H1 (cell line): Measurements from ENCODE around the gene ABHD6. TPM values are rescaled to one million over a fixed set of nuclear protein-coding genes. Genes with fewer than 3 reads are reported as not detected.

Source experiments
- CTCF ChIA-PET: fragments of 300-600 bp; sonication (Branson Sonifier 250); formaldehyde crosslinking; loops from one replicate; lab custom pipeline; 2021; ENCODE audit not compliant: partially characterized antibody; lab: Charles Lee
- POLR2A ChIA-PET: fragments of 300-600 bp; sonication (Branson Sonifier 250); formaldehyde crosslinking; loops from one replicate; lab custom pipeline; 2021; ENCODE audit warnings: inconsistent platforms; ENCODE audit not compliant: partially characterized antibody; lab: Charles Lee
- DNase-seq, 2 experiments: peaks; one replicate each; pipeline versions ENCODE4 v3.0.0 to v3.0.0-alpha.2; 2010 to 2022; ENCODE audit warnings: low spot score in 2 of 2, low read depth in 1 of 2, mixed read lengths in 1 of 2
- FAIRE-seq: peaks from 2 replicates; lab custom pipeline; 2011; peaks lifted over from hg19 to GRCh38; lab: Jason Lieb, UNC
- H2AFZ ChIP-seq: 2 replicates; pipeline ENCODE4 v1.8.1; 2012; ENCODE audit warnings: low read length, inconsistent platforms
- H2AK5ac ChIP-seq: 2 replicates; pipeline ENCODE4 v1.6.1; 2013; ENCODE audit warnings: low read depth, low read length
- H2BK120ac ChIP-seq: replicated peaks from 2 replicates; pipeline ENCODE3; 2013; ENCODE audit warnings: low read depth, low read length, inconsistent platforms
- H2BK12ac ChIP-seq: 2 replicates; pipeline ENCODE4 v1.6.1; 2013; ENCODE audit warnings: low read depth, low read length
- H2BK15ac ChIP-seq: 2 replicates; pipeline ENCODE4 v1.6.1; 2013; ENCODE audit warnings: low read length
- H2BK20ac ChIP-seq: 2 replicates; pipeline ENCODE4 v1.6.1; 2013; ENCODE audit warnings: low read length
- H2BK5ac ChIP-seq: 2 replicates; pipeline ENCODE4 v1.6.1; 2013; ENCODE audit warnings: low read depth, low read length
- H3K14ac ChIP-seq: 2 replicates; pipeline ENCODE4 v1.6.1; 2013; ENCODE audit warnings: inconsistent platforms; ENCODE audit not compliant: insufficient read length
- H3K18ac ChIP-seq: 2 replicates; pipeline ENCODE4 v1.6.1; 2013; ENCODE audit warnings: low read length; ENCODE audit errors: extremely low read depth
- H3K23ac ChIP-seq: 2 replicates; pipeline ENCODE4 v1.6.1; 2013; ENCODE audit warnings: inconsistent platforms; ENCODE audit not compliant: insufficient read length
- H3K23me2 ChIP-seq: 2 replicates; pipeline ENCODE4 v1.6.1; 2013; ENCODE audit warnings: low read depth, low read length
- H3K27ac ChIP-seq: 2 replicates; pipeline ENCODE4 v1.6.1; 2011; ENCODE audit warnings: low read depth, low read length, inconsistent platforms
- H3K27me3 ChIP-seq, 4 experiments: replicated peaks in 1 of 4; 1 replicate in 1 of 4; 2 replicates in 3 of 4; pipeline versions ENCODE4 v1.6.1 to v1.8.1; 2011 to 2013; ENCODE audit warnings: low read length in 3 of 4, mild to moderate bottlenecking in 3 of 4, inconsistent platforms in 2 of 4, mixed read lengths in 2 of 4, moderate library complexity in 1 of 4; ENCODE audit not compliant: control insufficient read depth in 3 of 4, insufficient read depth in 3 of 4; ENCODE audit errors: extremely low read depth in 1 of 4
- H3K36me3 ChIP-seq, 4 experiments: 2 replicates each; pipeline versions ENCODE4 v1.6.1 to v1.8.1; 2011 to 2013; ENCODE audit warnings: mild to moderate bottlenecking in 4 of 4, low read length in 3 of 4, moderate library complexity in 2 of 4, control low read depth in 1 of 4, inconsistent platforms in 1 of 4; ENCODE audit not compliant: insufficient read depth in 4 of 4, control insufficient read depth in 2 of 4
- H3K4ac ChIP-seq: replicated peaks from 2 replicates; pipeline ENCODE3; 2013; ENCODE audit warnings: low read length, low read depth, mixed read lengths, inconsistent platforms; ENCODE audit not compliant: insufficient read length
- H3K4me1 ChIP-seq, 4 experiments: replicated peaks in 1 of 4; 1 replicate in 1 of 4; 2 replicates in 3 of 4; pipeline versions ENCODE4 v1.6.1 to v1.8.1; 2011 to 2013; ENCODE audit warnings: low read length in 3 of 4, inconsistent platforms in 2 of 4, mixed read lengths in 1 of 4; ENCODE audit not compliant: insufficient read depth in 4 of 4, control insufficient read depth in 3 of 4
- H3K4me2 ChIP-seq, 2 experiments: 2 replicates each; pipeline versions ENCODE4 v1.6.1 to v1.8.1; 2011 to 2013; ENCODE audit warnings: low read depth in 2 of 2, low read length in 2 of 2, control low read depth in 1 of 2, inconsistent platforms in 1 of 2, mild to moderate bottlenecking in 1 of 2; ENCODE audit not compliant: insufficient read depth in 1 of 2
- H3K4me3 ChIP-seq, 4 experiments: fragments of 200-600, 300-600 bp in 1 of 4; sonication (generic), shearing (Covaris generic), sonication (Bioruptor Twin) in 1 of 4; 2 replicates each; pipeline versions ENCODE4 v1.5.1 to v1.8.1; 2011 to 2016; ENCODE audit warnings: low read length in 4 of 4, low read depth in 3 of 4, control low read depth in 2 of 4, inconsistent platforms in 2 of 4, mild to moderate bottlenecking in 2 of 4, mixed read lengths in 1 of 4, moderate library complexity in 1 of 4; ENCODE audit not compliant: insufficient read depth in 2 of 4; ENCODE audit errors: extremely low read depth in 1 of 4
- H3K56ac ChIP-seq: replicated peaks from 2 replicates; pipeline ENCODE3; 2013; ENCODE audit warnings: low read depth, mild to moderate bottlenecking, mixed read lengths, low read length, inconsistent platforms; ENCODE audit not compliant: insufficient read length
- H3K79me1 ChIP-seq: 2 replicates; pipeline ENCODE4 v1.6.1; 2013; ENCODE audit warnings: low read depth, low read length, control low read depth
- H3K79me2 ChIP-seq, 2 experiments: 2 replicates each; pipeline versions ENCODE4 v1.6.1 to v1.8.1; 2012 to 2013; ENCODE audit warnings: low read length in 2 of 2, mild to moderate bottlenecking in 2 of 2, inconsistent platforms in 1 of 2; ENCODE audit not compliant: insufficient read depth in 2 of 2, control insufficient read depth in 1 of 2
- H3K9ac ChIP-seq, 4 experiments: replicated peaks in 1 of 4; 1 replicate in 1 of 4; 2 replicates in 3 of 4; pipeline versions ENCODE4 v1.6.1 to v1.8.1; 2011 to 2013; ENCODE audit warnings: low read depth in 3 of 4, low read length in 3 of 4, control low read depth in 2 of 4, mild to moderate bottlenecking in 2 of 4, moderate library complexity in 2 of 4, inconsistent platforms in 1 of 4; ENCODE audit errors: extremely low read depth in 1 of 4
- H3K9me3 ChIP-seq, 2 experiments: 2 replicates each; pipeline versions ENCODE4 v1.6.1 to v1.8.1; 2012 to 2013; ENCODE audit warnings: mild to moderate bottlenecking in 2 of 2, moderate library complexity in 2 of 2, control low read depth in 1 of 2, inconsistent platforms in 1 of 2, low read depth in 1 of 2, low read length in 1 of 2, mixed read lengths in 1 of 2; ENCODE audit not compliant: insufficient read depth in 2 of 2
- H4K20me1 ChIP-seq, 2 experiments: replicated peaks in 1 of 2; 2 replicates each; pipeline versions ENCODE3 to v1.8.1; 2011 to 2013; ENCODE audit warnings: inconsistent platforms in 2 of 2, low read length in 2 of 2, mild to moderate bottlenecking in 1 of 2; ENCODE audit not compliant: insufficient read depth in 2 of 2, control insufficient read depth in 1 of 2
- H4K5ac ChIP-seq: 2 replicates; pipeline ENCODE4 v1.6.1; 2013; ENCODE audit warnings: low read length, low read depth, mixed read lengths, inconsistent platforms; ENCODE audit not compliant: insufficient read length
- H4K8ac ChIP-seq: 2 replicates; pipeline ENCODE4 v1.8.0; 2013; ENCODE audit warnings: mild to moderate bottlenecking, moderate library complexity, low read length, inconsistent platforms; ENCODE audit not compliant: insufficient read depth; ENCODE audit errors: extremely low read depth
- H4K91ac ChIP-seq: replicated peaks from 2 replicates; pipeline ENCODE3; 2013; ENCODE audit warnings: low read length, mixed read lengths, inconsistent platforms; ENCODE audit not compliant: insufficient read length
- CTBP2 ChIP-seq: IDR thresholded peaks from 2 replicates; pipeline ENCODE4 v1.7.0; 2011; ENCODE audit warnings: borderline replicate concordance, mild to moderate bottlenecking, moderate library complexity, mixed read lengths, low read length; ENCODE audit not compliant: insufficient read depth, insufficient read length
- GABPA ChIP-seq: IDR thresholded peaks from 2 replicates; pipeline ENCODE4 v1.6.1; 2011; ENCODE audit warnings: mild to moderate bottlenecking, low read length, moderate library complexity, borderline replicate concordance; ENCODE audit not compliant: insufficient read depth
- MAFK ChIP-seq: IDR thresholded peaks from 2 replicates; pipeline ENCODE4 v1.6.1; 2012; ENCODE audit warnings: low read depth, mild to moderate bottlenecking, improper control_type of control experiment, low read length
- POU5F1 ChIP-seq: IDR thresholded peaks from 2 replicates; pipeline ENCODE4 v1.6.1; 2011; ENCODE audit warnings: low read depth, mild to moderate bottlenecking, low read length, moderate library complexity
- SIRT6 ChIP-seq: IDR thresholded peaks from one replicate; pipeline ENCODE4 v1.7.1; 2012; ENCODE audit warnings: low read length, inconsistent platforms
- SP2 ChIP-seq: IDR thresholded peaks from 2 replicates; pipeline ENCODE4 v1.6.1; 2012; ENCODE audit warnings: mild to moderate bottlenecking, low read length, inconsistent platforms
- TAF7 ChIP-seq: optimal IDR thresholded peaks from 2 replicates; pipeline ENCODE3; 2011; ENCODE audit warnings: low read depth, mild to moderate bottlenecking, inconsistent platforms, low read length, moderate library complexity, borderline replicate concordance
- polyA plus RNA-seq, 7 experiments: library from polyadenylated mRNA; depleted of rRNA in 3 of 7; stranded (reverse) in 5 of 7; unstranded in 2 of 7; fragments of >200 nt in 5 of 7; fragments of 200-250 nt in 2 of 7; gene quantifications; 1 replicate in 5 of 7; 2 replicates in 1 of 7; 4 replicates in 1 of 7; pipeline versions ENCODE4 v1.2.1 to v1.2.3, GENCODE V29; 2011 to 2013; ENCODE audit warnings: missing spikeins in 2 of 7, mixed read lengths in 2 of 7
- total RNA-seq: library from RNA; stranded (reverse); fragmentation: NEBNext Ultra II Directional; extraction: Animal tissue kit (Norgen Biotek cat#: 25700); gene quantifications from 2 replicates; pipeline ENCODE4 v1.2.1, GENCODE V29; 2021
- TF ChIP-seq, protein P1 (sequence below): IDR thresholded peaks from 2 replicates; pipeline ENCODE4 v1.6.1; 2012; ENCODE audit warnings: low read length, inconsistent platforms

Gene ABHD6
- total and polyA plus RNA-seq, 2 of the 8 experiments (the other 6 are each of a cell fraction or from before 2014, with no cell fraction given) = 5.9 to 6.6 TPM

DNA sequence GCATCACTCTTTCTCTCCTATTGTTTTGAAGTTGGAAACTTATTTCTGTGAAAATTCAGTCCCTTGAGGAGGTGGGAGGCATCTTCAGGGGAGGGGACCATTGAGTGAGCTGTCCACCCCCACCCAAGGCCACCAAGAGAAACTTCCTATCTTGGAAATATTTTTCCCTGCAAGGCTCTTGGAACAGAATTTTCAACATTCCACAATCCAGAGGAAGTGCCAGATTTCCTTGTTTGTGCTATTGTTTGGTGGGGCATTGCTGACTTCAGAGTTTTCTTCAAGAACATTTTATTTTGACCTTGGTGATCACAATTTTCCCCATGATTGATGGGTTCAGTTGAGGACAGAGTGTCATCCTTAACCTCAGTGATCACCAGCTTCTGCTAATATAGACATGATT, 38.8 kb upstream of the ABHD6 start:
- no peaks in the 10 kb centered on the region for H3K79me2 ChIP-seq
- H2BK15ac ChIP-seq = no peak overlapping the region
- no peak overlapping the region for H3K23ac ChIP-seq
- no peak overlapping the region for H3K9ac ChIP-seq
- no peak overlapping the region for H2BK20ac ChIP-seq
- no peak overlapping the region for H2AFZ ChIP-seq
- H3K4me2 ChIP-seq = no peak overlapping the region
- no peak overlapping the region for H2AK5ac ChIP-seq
- no peak for DNase-seq
- H3K23me2 ChIP-seq = no peaks in the 10 kb centered on the region
- ChIA-PET CTCF (interaction anchor here (2.9 to 3.0 kb wide), 2 partner anchors 19 to 108 kb away, joined by 7 to 15 read pairs; no protein-coding TSS in a partner anchor), POLR2A (no interaction called here)
- no peak overlapping the region for H3K4me3 ChIP-seq
- H3K56ac ChIP-seq = no peak overlapping the region
- H3K14ac ChIP-seq = no peak overlapping the region
- no peak for FAIRE-seq
- H3K27ac ChIP-seq = no peak overlapping the region
- no peaks in the 10 kb centered on the region for H3K4me1 ChIP-seq
- no peak overlapping the region for H4K91ac ChIP-seq
- no peak for TF ChIP-seq GABPA
- TF ChIP-seq TAF7 = no peak
- no peak for TF ChIP-seq SIRT6
- no peak for TF ChIP-seq POU5F1
- TF ChIP-seq CTBP2 = no peak
- TF ChIP-seq MAFK = no peak
- TF ChIP-seq SP2 = no peak
- TF ChIP-seq, protein P1, sequence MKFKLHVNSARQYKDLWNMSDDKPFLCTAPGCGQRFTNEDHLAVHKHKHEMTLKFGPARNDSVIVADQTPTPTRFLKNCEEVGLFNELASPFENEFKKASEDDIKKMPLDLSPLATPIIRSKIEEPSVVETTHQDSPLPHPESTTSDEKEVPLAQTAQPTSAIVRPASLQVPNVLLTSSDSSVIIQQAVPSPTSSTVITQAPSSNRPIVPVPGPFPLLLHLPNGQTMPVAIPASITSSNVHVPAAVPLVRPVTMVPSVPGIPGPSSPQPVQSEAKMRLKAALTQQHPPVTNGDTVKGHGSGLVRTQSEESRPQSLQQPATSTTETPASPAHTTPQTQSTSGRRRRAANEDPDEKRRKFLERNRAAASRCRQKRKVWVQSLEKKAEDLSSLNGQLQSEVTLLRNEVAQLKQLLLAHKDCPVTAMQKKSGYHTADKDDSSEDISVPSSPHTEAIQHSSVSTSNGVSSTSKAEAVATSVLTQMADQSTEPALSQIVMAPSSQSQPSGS = no peak
- H2BK120ac ChIP-seq = no peak overlapping the region
- H4K20me1 ChIP-seq = no peaks in the 10 kb centered on the region
- H2BK5ac ChIP-seq = no peak overlapping the region
- H2BK12ac ChIP-seq = no peak overlapping the region
- no peaks in the 10 kb centered on the region for H3K36me3 ChIP-seq
- no peak overlapping the region for H3K4ac ChIP-seq
- H3K18ac ChIP-seq = no peak overlapping the region
- no peak overlapping the region for H4K8ac ChIP-seq
- H4K5ac ChIP-seq = no peak overlapping the region
- H3K9me3 ChIP-seq = no peaks in the 10 kb centered on the region
- no peaks in the 10 kb centered on the region for H3K79me1 ChIP-seq
- no peaks in the 10 kb centered on the region for H3K27me3 ChIP-seq
